Liver (tissue), 9 donors: ENCODE results near the gene LSM10. TPM values are rescaled to one million over a fixed set of nuclear protein-coding genes. Genes with fewer than 3 reads are reported as not detected.

Experiments used
- DNase-seq: peaks from one replicate; pipeline ENCODE4 v3.0.0-alpha.2; 2017; ENCODE audit warnings: low spot score
- H3K27ac ChIP-seq, 2 donors: one replicate each; pipeline ENCODE4 v1.7.0; 2013; ENCODE audit warnings: inconsistent platforms in 2 of 2, low read length in 2 of 2, control low read depth in 1 of 2, low read depth in 1 of 2, mild to moderate bottlenecking in 1 of 2
- H3K27me3 ChIP-seq, 4 donors: one replicate each; pipeline versions ENCODE4 v1.6.1 to v1.7.0; 2013; ENCODE audit warnings: low read length in 3 of 4, inconsistent platforms in 1 of 4, mild to moderate bottlenecking in 1 of 4, moderate library complexity in 1 of 4; ENCODE audit not compliant: control insufficient read depth in 4 of 4, insufficient read depth in 4 of 4
- H3K36me3 ChIP-seq, 4 donors: one replicate each; pipeline versions ENCODE4 v1.6.1 to v1.7.0; 2013; ENCODE audit warnings: low read length in 3 of 4, mild to moderate bottlenecking in 3 of 4, low read depth in 1 of 4, moderate library complexity in 1 of 4; ENCODE audit not compliant: control insufficient read depth in 4 of 4, insufficient read depth in 3 of 4
- H3K4me1 ChIP-seq, 4 donors: one replicate each; pipeline versions ENCODE4 v1.6.1 to v1.7.0; 2013; ENCODE audit warnings: low read length in 3 of 4, mild to moderate bottlenecking in 3 of 4, moderate library complexity in 1 of 4; ENCODE audit not compliant: control insufficient read depth in 4 of 4, insufficient read depth in 4 of 4
- H3K4me3 ChIP-seq, 3 donors: one replicate each; pipeline versions ENCODE4 v1.6.1 to v1.7.0; 2013; ENCODE audit warnings: low read length in 3 of 3, control low read depth in 1 of 3, low read depth in 1 of 3, mild to moderate bottlenecking in 1 of 3
- H3K9ac ChIP-seq, 2 donors: one replicate each; pipeline ENCODE4 v1.7.0; 2013; ENCODE audit warnings: low read length in 2 of 2, mild to moderate bottlenecking in 2 of 2, moderate library complexity in 2 of 2, control low read depth in 1 of 2, low read depth in 1 of 2
- H3K9me3 ChIP-seq, 4 donors: one replicate each; pipeline versions ENCODE4 v1.6.1 to v1.7.0; 2013; ENCODE audit warnings: low read length in 3 of 4; ENCODE audit not compliant: control insufficient read depth in 4 of 4
- EGR1 ChIP-seq, 2 donors: IDR thresholded peaks; 2 replicates each; pipeline ENCODE4 v1.6.1; 2016 to 2018; ENCODE audit warnings: antibody characterized with exemption in 2 of 2, low read depth in 2 of 2
- FOXA2 ChIP-seq: IDR thresholded peaks from 2 replicates; pipeline ENCODE4 v1.6.1; 2016; ENCODE audit warnings: antibody characterized with exemption
- HNF4A ChIP-seq, 2 donors: conservative IDR thresholded peaks; 2 replicates each; pipeline ENCODE4 v1.6.1; 2016; ENCODE audit warnings: antibody characterized with exemption in 2 of 2, mild to moderate bottlenecking in 2 of 2
- HNF4G ChIP-seq: IDR thresholded peaks from 2 replicates; pipeline ENCODE4 v1.6.1; 2016; ENCODE audit warnings: antibody characterized with exemption
- NR2F2 ChIP-seq: IDR thresholded peaks from 2 replicates; pipeline ENCODE4 v1.6.1; 2016; ENCODE audit warnings: antibody characterized with exemption
- RXRA ChIP-seq, 2 donors: IDR thresholded peaks; 2 replicates each; pipeline ENCODE4 v1.6.1; 2017 to 2018; ENCODE audit warnings: antibody characterized with exemption in 2 of 2, mild to moderate bottlenecking in 1 of 2
- SP1 ChIP-seq: IDR thresholded peaks from 2 replicates; pipeline ENCODE4 v1.6.1; 2018; ENCODE audit warnings: antibody characterized with exemption, mild to moderate bottlenecking
- TAF1 ChIP-seq: conservative IDR thresholded peaks from 2 replicates; pipeline ENCODE4 v1.6.1; 2016; ENCODE audit warnings: antibody characterized with exemption, mild to moderate bottlenecking
- YY1 ChIP-seq: IDR thresholded peaks from 2 replicates; pipeline ENCODE4 v1.6.1; 2016; ENCODE audit warnings: antibody characterized with exemption, mild to moderate bottlenecking
- WGBS: extraction: QIAGEN DNeasy Blood & Tissue Kit; methylation state at CpG from one replicate; pipeline ENCODE4 v1.1.7; 2013; 5-methylcytosine and 5-hydroxymethylcytosine counted together
- polyA plus RNA-seq, 2 donors: library from polyadenylated mRNA; stranded (reverse) in 1 of 2; unstranded in 1 of 2; fragments of 200-250 nt in 1 of 2; fragments of >200 nt in 1 of 2; fragmentation: Nextera tagmentation in 1 of 2; extraction: Ambion mirVana in 1 of 2; gene quantifications; one replicate each; pipeline versions ENCODE4 v1.2.1 to v1.2.3, GENCODE V29; 2013 to 2015
- total RNA-seq, 2 donors: library from RNA; depleted of rRNA; stranded (reverse); fragments of >200 nt; gene quantifications; one replicate each; pipeline ENCODE4 v1.2.3, GENCODE V29; 2014
- TF ChIP-seq, protein P1 (sequence below): IDR thresholded peaks from 2 replicates; pipeline ENCODE4 v1.6.1; 2016; ENCODE audit warnings: antibody characterized with exemption, mild to moderate bottlenecking
- TF ChIP-seq, protein P2 (sequence below): IDR thresholded peaks from 2 replicates; pipeline ENCODE4 v1.6.1; 2016; ENCODE audit warnings: antibody characterized with exemption
- TF ChIP-seq, protein P3 (sequence below): IDR thresholded peaks from 2 replicates; pipeline ENCODE4 v1.6.1; 2016; ENCODE audit warnings: antibody characterized with exemption
- donor health status: healthy.
- donor health status: healthy.
- donor health status: healthy.
- donor health status: healthy.
- donor health status: healthy.

The LSM10 gene
- total and polyA plus RNA-seq, 4 donors: 6.2 to 45.2 (median 24.1) TPM

DNA sequence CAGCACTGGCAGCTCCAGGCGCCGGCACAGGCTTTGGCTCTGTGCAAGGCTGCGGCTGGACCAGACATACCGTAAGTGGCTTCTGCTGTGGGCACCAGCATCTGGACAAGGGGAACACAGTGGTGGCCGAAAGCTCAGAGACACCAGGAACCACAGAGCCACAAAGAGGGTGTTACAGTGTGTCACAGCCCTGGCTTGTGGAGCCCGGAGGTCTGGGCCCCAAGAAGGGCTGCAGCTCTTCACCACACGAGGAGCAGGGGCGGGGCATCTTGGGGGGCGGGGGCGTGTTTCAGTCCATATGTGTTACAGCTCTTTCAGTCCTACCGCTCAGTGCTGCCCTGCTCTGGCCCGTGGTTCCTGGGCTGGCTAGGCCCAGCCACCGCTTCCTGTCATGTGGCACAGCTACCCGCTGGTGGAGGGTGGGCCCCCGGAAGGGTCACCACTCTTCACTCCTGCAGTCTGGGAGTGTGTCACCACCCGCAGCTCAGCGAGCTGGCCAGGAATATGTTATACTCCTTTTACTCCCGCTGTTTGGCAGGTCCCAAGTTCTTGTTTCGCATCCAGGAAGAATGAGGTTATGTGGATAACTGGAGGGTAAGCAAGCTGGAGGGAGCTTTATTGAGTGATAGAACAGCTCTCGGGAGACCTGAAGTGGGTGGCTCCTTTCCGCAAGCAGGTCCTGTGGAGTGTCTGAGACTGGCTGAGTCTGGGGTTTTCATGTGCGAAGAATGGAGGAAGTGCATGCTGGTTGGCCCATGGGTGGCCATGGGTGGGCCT lies 3.3 kb upstream of the LSM10 start (continued):
- TF ChIP-seq, protein P1, sequence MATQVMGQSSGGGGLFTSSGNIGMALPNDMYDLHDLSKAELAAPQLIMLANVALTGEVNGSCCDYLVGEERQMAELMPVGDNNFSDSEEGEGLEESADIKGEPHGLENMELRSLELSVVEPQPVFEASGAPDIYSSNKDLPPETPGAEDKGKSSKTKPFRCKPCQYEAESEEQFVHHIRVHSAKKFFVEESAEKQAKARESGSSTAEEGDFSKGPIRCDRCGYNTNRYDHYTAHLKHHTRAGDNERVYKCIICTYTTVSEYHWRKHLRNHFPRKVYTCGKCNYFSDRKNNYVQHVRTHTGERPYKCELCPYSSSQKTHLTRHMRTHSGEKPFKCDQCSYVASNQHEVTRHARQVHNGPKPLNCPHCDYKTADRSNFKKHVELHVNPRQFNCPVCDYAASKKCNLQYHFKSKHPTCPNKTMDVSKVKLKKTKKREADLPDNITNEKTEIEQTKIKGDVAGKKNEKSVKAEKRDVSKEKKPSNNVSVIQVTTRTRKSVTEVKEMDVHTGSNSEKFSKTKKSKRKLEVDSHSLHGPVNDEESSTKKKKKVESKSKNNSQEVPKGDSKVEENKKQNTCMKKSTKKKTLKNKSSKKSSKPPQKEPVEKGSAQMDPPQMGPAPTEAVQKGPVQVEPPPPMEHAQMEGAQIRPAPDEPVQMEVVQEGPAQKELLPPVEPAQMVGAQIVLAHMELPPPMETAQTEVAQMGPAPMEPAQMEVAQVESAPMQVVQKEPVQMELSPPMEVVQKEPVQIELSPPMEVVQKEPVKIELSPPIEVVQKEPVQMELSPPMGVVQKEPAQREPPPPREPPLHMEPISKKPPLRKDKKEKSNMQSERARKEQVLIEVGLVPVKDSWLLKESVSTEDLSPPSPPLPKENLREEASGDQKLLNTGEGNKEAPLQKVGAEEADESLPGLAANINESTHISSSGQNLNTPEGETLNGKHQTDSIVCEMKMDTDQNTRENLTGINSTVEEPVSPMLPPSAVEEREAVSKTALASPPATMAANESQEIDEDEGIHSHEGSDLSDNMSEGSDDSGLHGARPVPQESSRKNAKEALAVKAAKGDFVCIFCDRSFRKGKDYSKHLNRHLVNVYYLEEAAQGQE: no peak
- TF ChIP-seq SP1 (peak; percentile 16), HNF4G (no peak)
- TF ChIP-seq, protein P2, sequence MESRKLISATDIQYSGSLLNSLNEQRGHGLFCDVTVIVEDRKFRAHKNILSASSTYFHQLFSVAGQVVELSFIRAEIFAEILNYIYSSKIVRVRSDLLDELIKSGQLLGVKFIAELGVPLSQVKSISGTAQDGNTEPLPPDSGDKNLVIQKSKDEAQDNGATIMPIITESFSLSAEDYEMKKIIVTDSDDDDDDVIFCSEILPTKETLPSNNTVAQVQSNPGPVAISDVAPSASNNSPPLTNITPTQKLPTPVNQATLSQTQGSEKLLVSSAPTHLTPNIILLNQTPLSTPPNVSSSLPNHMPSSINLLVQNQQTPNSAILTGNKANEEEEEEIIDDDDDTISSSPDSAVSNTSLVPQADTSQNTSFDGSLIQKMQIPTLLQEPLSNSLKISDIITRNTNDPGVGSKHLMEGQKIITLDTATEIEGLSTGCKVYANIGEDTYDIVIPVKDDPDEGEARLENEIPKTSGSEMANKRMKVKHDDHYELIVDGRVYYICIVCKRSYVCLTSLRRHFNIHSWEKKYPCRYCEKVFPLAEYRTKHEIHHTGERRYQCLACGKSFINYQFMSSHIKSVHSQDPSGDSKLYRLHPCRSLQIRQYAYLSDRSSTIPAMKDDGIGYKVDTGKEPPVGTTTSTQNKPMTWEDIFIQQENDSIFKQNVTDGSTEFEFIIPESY: no peak

DNA sequence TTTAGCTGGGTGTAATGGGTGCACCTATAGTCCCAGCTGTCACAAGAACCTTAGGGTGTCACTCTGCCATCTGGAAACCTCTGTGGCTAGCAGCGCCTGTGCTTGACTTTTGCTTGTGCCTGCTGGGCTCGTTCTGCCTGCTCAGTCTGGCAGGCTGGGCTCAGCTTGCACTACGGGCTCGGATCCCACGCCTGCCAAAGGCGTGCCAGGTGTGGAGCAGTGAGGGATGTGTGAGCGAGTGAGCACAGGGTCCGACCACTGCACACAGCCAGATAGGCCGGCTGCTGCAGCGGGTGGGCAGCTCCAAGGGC lies 2.8 kb upstream of the LSM10 start:
- H3K4me3 ChIP-seq: no peak overlapping the region
- peak overlapping the region; percentile 19 to 20 for H3K27ac ChIP-seq
- H3K27me3 ChIP-seq: no peaks in the 10 kb centered on the region
- no peaks in the 10 kb centered on the region for H3K9me3 ChIP-seq
- DNase-seq: no peak
- no peak overlapping the region for H3K9ac ChIP-seq
- H3K36me3 ChIP-seq: no peaks in the 10 kb centered on the region
- peaks cover 0 to 14% (median 8%) of the 10 kb centered on the region in 4 donors for H3K4me1 ChIP-seq
- WGBS: 93% methylated on average over 10 of the region's 10 CpGs
- TF ChIP-seq EGR1 (IDR thresholded peaks at IDR 0.05; ENCODE audit: low read depth in 2 of 2): no peak
- TF ChIP-seq TAF1: no peak
- TF ChIP-seq SP1: no peak
- no peak for TF ChIP-seq FOXA2
- TF ChIP-seq RXRA (IDR thresholded peaks at IDR 0.05): no peak
- TF ChIP-seq, protein P3, sequence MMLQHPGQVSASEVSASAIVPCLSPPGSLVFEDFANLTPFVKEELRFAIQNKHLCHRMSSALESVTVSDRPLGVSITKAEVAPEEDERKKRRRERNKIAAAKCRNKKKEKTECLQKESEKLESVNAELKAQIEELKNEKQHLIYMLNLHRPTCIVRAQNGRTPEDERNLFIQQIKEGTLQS: no peak
- TF ChIP-seq, protein P2: no peak
- TF ChIP-seq YY1: no peak

DNA sequence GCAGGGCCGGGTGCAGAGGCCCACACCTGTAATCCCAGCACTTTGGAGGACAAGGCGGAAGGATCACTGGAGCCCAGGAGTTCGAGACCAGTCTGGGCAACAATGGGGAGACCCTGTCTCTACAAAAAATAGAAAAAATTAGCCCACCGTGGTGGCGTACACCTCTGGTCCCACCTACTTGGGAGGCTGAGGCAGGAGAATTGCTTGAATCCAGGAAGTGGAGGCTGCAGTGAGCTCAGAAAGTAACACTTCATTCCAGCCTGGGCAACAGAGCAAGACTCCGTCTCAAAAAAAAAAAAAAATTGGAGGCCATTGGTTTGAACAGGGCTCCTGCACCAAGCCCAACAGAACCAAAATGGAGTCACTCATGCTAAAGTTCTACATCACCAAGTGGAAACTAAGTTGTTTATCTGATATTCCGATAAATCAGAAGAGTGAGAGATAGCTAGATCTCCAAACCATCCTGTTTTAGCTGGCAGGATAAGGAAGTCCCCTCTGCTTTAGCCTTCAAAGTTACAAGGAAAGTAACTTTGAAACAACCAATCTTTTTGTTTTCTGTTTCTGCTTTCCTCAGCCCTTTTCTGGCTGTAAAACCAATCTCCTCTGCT lies 766 bp upstream of the LSM10 start:
- peak overlapping the region; percentile 87 to 91 for H3K27ac ChIP-seq
- peaks cover 0 to 14% (median 8%) of the 10 kb centered on the region in 4 donors for H3K4me1 ChIP-seq
- peak overlapping the region in 1 of 2 donors; percentile 93 for H3K9ac ChIP-seq
- H3K27me3 ChIP-seq: no peaks in the 10 kb centered on the region
- WGBS: 85% methylated on average over 7 of the region's 7 CpGs
- peaks cover 0 to 5% (median 5%) of the 10 kb centered on the region in 4 donors for H3K36me3 ChIP-seq
- no peak for DNase-seq
- TF ChIP-seq EGR1 (IDR thresholded peaks at IDR 0.05; ENCODE audit: low read depth in 2 of 2) (no peak), RXRA (IDR thresholded peaks at IDR 0.05) (no peak), HNF4A (conservative IDR thresholded peaks at IDR 0.05) (no peak), NR2F2 (no peak), YY1 (no peak), HNF4G (no peak)
- TF ChIP-seq, protein P3: no peak
- H3K4me3 ChIP-seq: no peak overlapping the region
- no peaks in the 10 kb centered on the region for H3K9me3 ChIP-seq
